ENCODE results near the gene EFCC1. TPM values are rescaled to one million over a fixed set of nuclear protein-coding genes. Genes with fewer than 3 reads are reported as not detected.

EFCC1 gene
- total and polyA plus RNA-seq, 2 donors from 2014 or later: 2.4 to 3.7 TPM

DNA sequence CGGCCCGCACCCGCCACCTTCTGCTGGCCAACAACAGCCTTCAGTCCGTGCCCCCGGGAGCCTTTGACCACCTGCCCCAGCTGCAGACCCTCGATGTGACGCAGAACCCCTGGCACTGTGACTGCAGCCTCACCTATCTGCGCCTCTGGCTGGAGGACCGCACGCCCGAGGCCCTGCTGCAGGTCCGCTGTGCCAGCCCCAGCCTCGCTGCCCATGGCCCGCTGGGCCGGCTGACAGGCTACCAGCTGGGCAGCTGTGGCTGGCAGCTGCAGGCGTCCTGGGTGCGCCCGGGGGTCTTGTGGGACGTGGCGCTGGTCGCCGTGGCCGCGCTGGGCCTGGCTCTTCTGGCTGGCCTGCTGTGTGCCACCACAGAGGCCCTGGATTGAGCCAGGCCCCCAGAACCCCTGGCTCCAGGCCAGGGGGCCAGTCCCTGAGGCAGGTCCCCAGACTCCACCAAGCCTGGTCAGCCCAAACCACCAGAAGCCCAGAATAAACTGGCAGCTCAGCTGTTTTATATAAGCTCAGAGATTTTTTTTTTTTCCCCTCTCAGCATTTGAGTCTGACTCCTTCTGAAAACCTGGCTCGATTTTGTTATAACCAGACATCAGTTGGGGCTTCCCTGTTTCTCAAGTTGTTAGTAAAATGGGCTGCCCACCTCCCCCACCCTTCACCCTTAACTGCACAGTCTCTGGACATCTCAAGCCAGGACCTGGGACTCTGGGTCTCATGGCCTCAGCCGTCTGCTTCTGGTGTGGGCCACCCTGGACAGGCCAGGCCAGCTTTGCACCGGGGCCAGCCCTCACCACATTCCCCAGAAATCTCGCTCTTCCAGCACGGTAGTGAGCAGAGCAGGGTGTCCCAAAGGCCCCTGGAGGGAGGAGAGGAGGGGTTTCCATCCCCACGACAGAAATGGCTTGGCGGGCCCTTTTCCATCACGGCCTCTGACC, 61.1 kb downstream of the EFCC1 start:
- no peak overlapping the region for H3K9ac ChIP-seq (ENCODE audit: low read length in 3 of 3)

DNA sequence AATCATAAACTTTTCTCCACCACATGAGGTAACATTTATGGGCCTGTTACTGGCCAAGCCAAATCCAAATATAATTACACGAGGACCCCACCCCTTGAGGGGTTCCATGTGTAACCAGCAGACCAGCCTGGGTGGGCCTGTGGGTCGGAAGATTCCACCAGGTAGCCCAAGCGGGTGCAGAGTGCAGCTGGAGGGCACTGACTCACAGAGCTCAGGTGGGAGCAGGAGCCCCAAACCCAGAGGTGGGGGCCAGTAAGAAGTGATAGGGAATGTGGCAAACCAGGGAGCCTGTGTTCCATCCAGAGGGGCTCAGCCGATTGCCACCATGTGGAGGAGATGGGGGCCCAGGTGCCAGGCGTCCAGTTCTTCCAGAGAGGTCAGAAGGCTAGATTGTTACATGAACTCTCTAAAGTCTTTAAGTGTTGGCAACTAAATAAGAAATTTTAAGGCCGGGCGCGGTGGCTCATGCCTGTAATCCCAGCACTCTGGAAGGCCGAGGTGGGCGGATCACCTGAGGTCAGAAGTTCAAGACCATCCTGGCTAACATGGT, 62.1 kb downstream of the EFCC1 start:
- no peaks in the 10 kb centered on the region for H3K9me3 ChIP-seq (ENCODE audit: control insufficient read depth in 2 of 3, insufficient read depth in 1 of 3, low read length in 3 of 3)
- intact Hi-C loops (cut with DNase I): no loop called here
- H3K9ac ChIP-seq (ENCODE audit: low read length in 3 of 3): no peak overlapping the region
- no peak overlapping the region for H3K27ac ChIP-seq (ENCODE audit: low read depth in 2 of 2, low read length in 2 of 2)
- H3K27me3 ChIP-seq (ENCODE audit: control insufficient read depth, insufficient read depth, low read length): no peaks in the 10 kb centered on the region
- TF ChIP-seq, protein P1, sequence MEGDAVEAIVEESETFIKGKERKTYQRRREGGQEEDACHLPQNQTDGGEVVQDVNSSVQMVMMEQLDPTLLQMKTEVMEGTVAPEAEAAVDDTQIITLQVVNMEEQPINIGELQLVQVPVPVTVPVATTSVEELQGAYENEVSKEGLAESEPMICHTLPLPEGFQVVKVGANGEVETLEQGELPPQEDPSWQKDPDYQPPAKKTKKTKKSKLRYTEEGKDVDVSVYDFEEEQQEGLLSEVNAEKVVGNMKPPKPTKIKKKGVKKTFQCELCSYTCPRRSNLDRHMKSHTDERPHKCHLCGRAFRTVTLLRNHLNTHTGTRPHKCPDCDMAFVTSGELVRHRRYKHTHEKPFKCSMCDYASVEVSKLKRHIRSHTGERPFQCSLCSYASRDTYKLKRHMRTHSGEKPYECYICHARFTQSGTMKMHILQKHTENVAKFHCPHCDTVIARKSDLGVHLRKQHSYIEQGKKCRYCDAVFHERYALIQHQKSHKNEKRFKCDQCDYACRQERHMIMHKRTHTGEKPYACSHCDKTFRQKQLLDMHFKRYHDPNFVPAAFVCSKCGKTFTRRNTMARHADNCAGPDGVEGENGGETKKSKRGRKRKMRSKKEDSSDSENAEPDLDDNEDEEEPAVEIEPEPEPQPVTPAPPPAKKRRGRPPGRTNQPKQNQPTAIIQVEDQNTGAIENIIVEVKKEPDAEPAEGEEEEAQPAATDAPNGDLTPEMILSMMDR (IDR thresholded peaks at IDR 0.05; ENCODE audit: borderline replicate concordance, extremely low read depth, insufficient read depth): no peak
- H3K36me3 ChIP-seq (ENCODE audit: control insufficient read depth in 2 of 3, insufficient read depth in 3 of 3, low read length in 3 of 3): no peaks in the 10 kb centered on the region
- DNase-seq: no peak
- H3K4me3 ChIP-seq (ENCODE audit: low read length in 3 of 3): no peak overlapping the region
- peaks cover 0 to 2% (median 0%) of the 10 kb centered on the region in 3 donors for H3K4me1 ChIP-seq (ENCODE audit: control insufficient read depth in 2 of 3, insufficient read depth in 2 of 3, low read depth in 1 of 3, low read length in 3 of 3)
- FAIRE-seq: no peak

More for the DNA sequence above, 61.1 kb downstream of the EFCC1 start:
- intact Hi-C loops (cut with DNase I): no loop called here
- DNase-seq (no peak), FAIRE-seq (no peak)
- H3K27me3 ChIP-seq (ENCODE audit: control insufficient read depth, insufficient read depth, low read length): no peaks in the 10 kb centered on the region
- no peaks in the 10 kb centered on the region for H3K36me3 ChIP-seq (ENCODE audit: control insufficient read depth in 2 of 3, insufficient read depth in 3 of 3, low read length in 3 of 3)
- H3K4me1 ChIP-seq (ENCODE audit: control insufficient read depth in 2 of 3, insufficient read depth in 2 of 3, low read depth in 1 of 3, low read length in 3 of 3): peaks cover 0 to 2% (median 0%) of the 10 kb centered on the region in 3 donors
- TF ChIP-seq, protein P1 (IDR thresholded peaks at IDR 0.05; ENCODE audit: borderline replicate concordance, extremely low read depth, insufficient read depth): no peak
- no peak overlapping the region for H3K4me3 ChIP-seq (ENCODE audit: low read length in 3 of 3)
- no peak overlapping the region for H3K27ac ChIP-seq (ENCODE audit: low read depth in 2 of 2, low read length in 2 of 2)
- no peaks in the 10 kb centered on the region for H3K9me3 ChIP-seq (ENCODE audit: control insufficient read depth in 2 of 3, insufficient read depth in 1 of 3, low read length in 3 of 3)

DNA sequence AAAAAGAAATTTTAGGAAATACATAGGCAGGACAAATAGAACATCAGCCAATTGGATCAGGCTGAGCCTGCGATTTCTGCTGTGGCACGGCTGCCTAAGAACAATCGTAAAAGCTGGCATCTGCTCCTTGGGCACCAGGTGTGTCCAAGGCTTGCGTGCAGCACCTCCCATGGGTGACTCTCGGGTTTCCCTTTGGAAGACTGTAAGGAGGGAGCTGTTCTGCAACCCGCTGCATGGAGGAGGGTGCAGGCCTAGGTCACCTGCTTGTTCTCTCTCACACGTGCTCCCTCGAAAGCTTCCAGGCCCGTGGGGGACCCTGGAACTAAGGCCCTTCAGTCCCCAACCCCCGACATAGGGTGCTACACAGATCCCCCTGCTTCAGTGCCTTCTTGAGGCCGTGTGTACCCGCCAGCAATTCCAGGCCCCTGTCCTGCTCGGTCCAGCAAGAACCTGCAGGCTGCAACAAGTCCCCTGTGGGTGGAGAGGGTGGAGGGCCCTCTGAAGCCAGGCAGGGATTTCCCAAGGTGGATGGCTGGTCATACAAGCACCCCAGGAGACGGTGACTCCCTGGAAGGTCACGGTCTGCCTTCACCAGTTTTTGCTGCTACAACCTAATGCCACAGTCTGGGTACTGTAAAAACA, 62.9 kb downstream of the EFCC1 start:
- Histone ChIP-seq H3K4me1 (ENCODE audit: control insufficient read depth in 2 of 3, insufficient read depth in 2 of 3, low read depth in 1 of 3, low read length in 3 of 3) (no peaks in the 10 kb centered on the region), H3K9ac (ENCODE audit: low read length in 3 of 3) (no peak overlapping the region), H3K4me3 (ENCODE audit: low read length in 3 of 3) (no peak overlapping the region), H3K36me3 (ENCODE audit: control insufficient read depth in 2 of 3, insufficient read depth in 3 of 3, low read length in 3 of 3) (no peaks in the 10 kb centered on the region), H3K27ac (ENCODE audit: low read depth in 2 of 2, low read length in 2 of 2) (no peak overlapping the region), H3K9me3 (ENCODE audit: control insufficient read depth in 2 of 3, insufficient read depth in 1 of 3, low read length in 3 of 3) (no peaks in the 10 kb centered on the region), H3K27me3 (ENCODE audit: control insufficient read depth, insufficient read depth, low read length) (no peaks in the 10 kb centered on the region)
- DNase-seq (no peak), FAIRE-seq (no peak)
- intact Hi-C loops (cut with DNase I): no loop called here
- TF ChIP-seq, protein P1 (IDR thresholded peaks at IDR 0.05; ENCODE audit: borderline replicate concordance, extremely low read depth, insufficient read depth): no peak
